ENCODE data around the gene ANTXR2. TPM values are rescaled to one million over a fixed set of nuclear protein-coding genes. Genes with fewer than 3 reads are reported as not detected.

ANTXR2 gene
- total and polyA plus RNA-seq, 2 of the 13 experiments (the other 11 are each of a cell fraction or from before 2014, with no cell fraction given) = 4.6 to 14.5 TPM

DNA sequence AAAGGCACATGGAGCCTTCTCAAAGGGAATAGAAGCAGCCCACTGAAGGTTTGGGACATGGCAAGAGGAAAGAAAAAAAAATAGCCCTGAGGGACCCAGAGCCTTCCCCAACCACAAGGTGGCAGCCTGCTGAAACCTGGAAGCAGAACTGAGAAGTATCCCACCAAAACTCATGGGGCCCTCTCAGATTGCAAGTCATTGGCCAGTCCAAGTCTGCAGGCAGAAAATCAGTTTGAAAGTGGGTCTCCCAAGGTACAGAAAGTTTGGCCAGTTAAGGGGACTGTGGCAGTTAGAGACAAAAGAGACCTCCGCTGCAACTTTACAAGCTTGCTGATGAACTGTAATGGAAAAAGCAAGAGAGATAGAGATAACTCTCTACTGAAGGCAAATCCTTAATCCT is 155.8 kb downstream of the ANTXR2 start (continued):
- TF ChIP-seq ZNF362 (CRISPR knock-in tag; IDR thresholded peaks at IDR 0.05; ENCODE audit: borderline replicate concordance) = peak; percentile 80
- TF ChIP-seq, protein P1, sequence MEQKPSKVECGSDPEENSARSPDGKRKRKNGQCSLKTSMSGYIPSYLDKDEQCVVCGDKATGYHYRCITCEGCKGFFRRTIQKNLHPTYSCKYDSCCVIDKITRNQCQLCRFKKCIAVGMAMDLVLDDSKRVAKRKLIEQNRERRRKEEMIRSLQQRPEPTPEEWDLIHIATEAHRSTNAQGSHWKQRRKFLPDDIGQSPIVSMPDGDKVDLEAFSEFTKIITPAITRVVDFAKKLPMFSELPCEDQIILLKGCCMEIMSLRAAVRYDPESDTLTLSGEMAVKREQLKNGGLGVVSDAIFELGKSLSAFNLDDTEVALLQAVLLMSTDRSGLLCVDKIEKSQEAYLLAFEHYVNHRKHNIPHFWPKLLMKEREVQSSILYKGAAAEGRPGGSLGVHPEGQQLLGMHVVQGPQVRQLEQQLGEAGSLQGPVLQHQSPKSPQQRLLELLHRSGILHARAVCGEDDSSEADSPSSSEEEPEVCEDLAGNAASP (CRISPR knock-in tag; IDR thresholded peaks at IDR 0.05; ENCODE audit: borderline replicate concordance) = no peak
- no peak for TF ChIP-seq ZNF670 (CRISPR knock-in tag; IDR thresholded peaks at IDR 0.05; ENCODE audit: borderline replicate concordance)
- no peak for TF ChIP-seq POLR2AphosphoS2 (IDR thresholded peaks at IDR 0.05; ENCODE audit: low read depth, low read length)
- TF ChIP-seq ZNF343 (CRISPR knock-in tag; IDR thresholded peaks at IDR 0.05) = no peak
- no peak for TF ChIP-seq MBD4 (IDR thresholded peaks at IDR 0.05; ENCODE audit: borderline replicate concordance, low read length)
- TF ChIP-seq ZBTB46 (CRISPR knock-in tag; IDR thresholded peaks at IDR 0.05; ENCODE audit: borderline replicate concordance) = no peak
- TF ChIP-seq, protein P2, sequence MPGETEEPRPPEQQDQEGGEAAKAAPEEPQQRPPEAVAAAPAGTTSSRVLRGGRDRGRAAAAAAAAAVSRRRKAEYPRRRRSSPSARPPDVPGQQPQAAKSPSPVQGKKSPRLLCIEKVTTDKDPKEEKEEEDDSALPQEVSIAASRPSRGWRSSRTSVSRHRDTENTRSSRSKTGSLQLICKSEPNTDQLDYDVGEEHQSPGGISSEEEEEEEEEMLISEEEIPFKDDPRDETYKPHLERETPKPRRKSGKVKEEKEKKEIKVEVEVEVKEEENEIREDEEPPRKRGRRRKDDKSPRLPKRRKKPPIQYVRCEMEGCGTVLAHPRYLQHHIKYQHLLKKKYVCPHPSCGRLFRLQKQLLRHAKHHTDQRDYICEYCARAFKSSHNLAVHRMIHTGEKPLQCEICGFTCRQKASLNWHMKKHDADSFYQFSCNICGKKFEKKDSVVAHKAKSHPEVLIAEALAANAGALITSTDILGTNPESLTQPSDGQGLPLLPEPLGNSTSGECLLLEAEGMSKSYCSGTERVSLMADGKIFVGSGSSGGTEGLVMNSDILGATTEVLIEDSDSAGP (CRISPR knock-in tag; IDR thresholded peaks at IDR 0.05; ENCODE audit: borderline replicate concordance) = no peak

All from HepG2 (cell line).